Measurements from ENCODE around the gene ZBTB20. TPM values are rescaled to one million over a fixed set of nuclear protein-coding genes. Genes with fewer than 3 reads are reported as not detected.

Gene ZBTB20
- total and polyA plus RNA-seq, 4 donors, result 3.1 to 57.4 (median 29.3) TPM

GRCh38 chr3:114553949-114554593 lies 593.0 kb downstream of the ZBTB20 start:
- Histone ChIP-seq H3K27me3 (ENCODE audit: control insufficient read depth, insufficient read depth, low read length) (no peaks in the 10 kb centered on the region), H3K4me3 (ENCODE audit: low read depth, low read length) (no peak overlapping the region), H3K4me1 (ENCODE audit: control insufficient read depth, insufficient read depth, low read length) (no peaks in the 10 kb centered on the region), H3K9me3 (ENCODE audit: control insufficient read depth, insufficient read depth, low read length) (no peaks in the 10 kb centered on the region), H3K36me3 (ENCODE audit: control insufficient read depth, insufficient read depth, low read length) (no peaks in the 10 kb centered on the region), H3K27ac (ENCODE audit: low read depth, low read length) (no peak overlapping the region)
- no peak for DNase-seq (ENCODE audit: low read depth in 4 of 6, low spot score in 6 of 6)
- no CpG with 5 or more reads among the region's 3 CpGs for WGBS (ENCODE audit: insufficient coverage)

DNA sequence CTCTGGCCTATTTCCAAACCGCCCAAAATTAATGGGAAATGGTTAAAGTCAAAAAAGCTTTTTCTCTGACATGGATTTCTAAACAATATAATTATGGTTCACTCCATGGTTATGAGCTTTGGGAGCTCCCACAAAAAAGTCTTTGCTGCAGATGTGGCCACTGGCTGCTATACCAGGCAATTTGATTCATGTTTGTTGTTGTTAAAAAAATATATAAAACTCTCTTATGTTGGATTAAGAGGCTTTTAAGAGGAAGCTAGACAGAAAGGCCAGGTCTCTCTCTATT lies 594.6 kb downstream of the ZBTB20 start:
- no peaks in the 10 kb centered on the region for H3K4me1 ChIP-seq (ENCODE audit: control insufficient read depth, insufficient read depth, low read length)
- no peak for DNase-seq (ENCODE audit: low read depth in 4 of 6, low spot score in 6 of 6)
- no peaks in the 10 kb centered on the region for H3K36me3 ChIP-seq (ENCODE audit: control insufficient read depth, insufficient read depth, low read length)
- H3K9me3 ChIP-seq (ENCODE audit: control insufficient read depth, insufficient read depth, low read length), result no peaks in the 10 kb centered on the region
- H3K27me3 ChIP-seq (ENCODE audit: control insufficient read depth, insufficient read depth, low read length), result no peaks in the 10 kb centered on the region
- no CpG with 5 or more reads among the region's 1 CpG for WGBS (ENCODE audit: insufficient coverage)
- no peak overlapping the region for H3K4me3 ChIP-seq (ENCODE audit: low read depth, low read length)
- no peak overlapping the region for H3K27ac ChIP-seq (ENCODE audit: low read depth, low read length)

DNA sequence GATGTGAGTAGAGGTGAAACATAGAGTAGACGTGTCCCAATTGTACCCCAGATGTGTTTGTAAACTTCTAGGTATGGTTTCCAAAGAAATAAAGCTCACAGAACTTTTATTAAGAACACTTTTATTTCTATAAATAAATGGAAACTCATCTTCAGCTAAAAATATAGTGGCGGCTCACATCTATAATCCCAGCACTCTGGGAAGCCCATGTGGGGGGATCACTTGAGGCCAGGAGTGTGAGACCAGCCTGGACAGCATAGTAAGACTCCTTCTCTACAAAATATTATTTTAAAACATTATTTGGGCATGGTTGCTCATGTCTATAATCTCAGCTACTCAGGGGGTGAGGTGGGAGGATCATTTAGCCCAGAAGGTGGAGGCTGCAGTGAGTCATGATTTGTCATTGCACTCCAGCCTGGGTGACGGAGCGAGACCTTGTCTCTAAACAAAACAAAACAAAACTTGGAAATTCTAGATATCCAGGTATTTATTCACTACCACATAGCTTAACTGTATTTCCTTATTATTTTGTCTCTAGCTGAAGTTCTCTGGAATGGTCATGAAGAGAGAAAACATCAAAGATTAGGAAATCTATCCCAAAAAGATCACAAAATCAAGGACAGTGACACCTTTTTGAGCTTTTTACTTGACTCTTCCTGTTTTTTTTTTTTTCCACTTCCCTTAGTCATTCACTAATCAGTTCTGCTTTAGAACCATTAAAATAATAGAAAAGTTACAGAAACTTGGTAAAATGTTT lies 595.1 kb downstream of the ZBTB20 start:
- Histone ChIP-seq H3K27me3 (ENCODE audit: control insufficient read depth, insufficient read depth, low read length) (no peaks in the 10 kb centered on the region), H3K4me3 (ENCODE audit: low read depth, low read length) (no peak overlapping the region), H3K27ac (ENCODE audit: low read depth, low read length) (no peak overlapping the region), H3K9me3 (ENCODE audit: control insufficient read depth, insufficient read depth, low read length) (no peaks in the 10 kb centered on the region), H3K4me1 (ENCODE audit: control insufficient read depth, insufficient read depth, low read length) (no peaks in the 10 kb centered on the region), H3K36me3 (ENCODE audit: control insufficient read depth, insufficient read depth, low read length) (no peaks in the 10 kb centered on the region)
- no CpG with 5 or more reads among the region's 4 CpGs for WGBS (ENCODE audit: insufficient coverage)
- no peak for DNase-seq (ENCODE audit: low read depth in 4 of 6, low spot score in 6 of 6)

DNA sequence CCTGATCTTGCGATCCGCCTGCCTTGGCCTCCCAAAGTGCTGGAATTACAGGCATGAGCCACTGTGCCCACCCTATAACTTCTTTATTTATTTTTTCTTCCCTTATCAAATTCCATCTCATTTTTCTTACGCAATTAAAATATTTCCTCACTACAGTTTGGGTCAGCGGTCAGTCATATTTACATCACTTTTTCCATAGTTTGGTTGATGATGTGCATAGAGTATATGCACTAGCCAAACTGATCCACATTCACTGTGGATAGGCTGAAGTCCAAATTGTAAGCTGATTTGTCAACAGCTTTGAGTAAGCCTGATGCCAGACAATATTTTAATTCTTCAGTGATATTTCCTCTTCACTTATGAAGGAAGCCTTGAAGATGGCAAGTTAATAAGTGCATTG lies 596.9 kb downstream of the ZBTB20 start:
- no CpG with 5 or more reads among the region's 4 CpGs for WGBS (ENCODE audit: insufficient coverage)
- no peak for DNase-seq (ENCODE audit: low read depth in 4 of 6, low spot score in 6 of 6)
- Histone ChIP-seq H3K4me3 (ENCODE audit: low read depth, low read length) (no peak overlapping the region), H3K9me3 (ENCODE audit: control insufficient read depth, insufficient read depth, low read length) (no peaks in the 10 kb centered on the region), H3K27ac (ENCODE audit: low read depth, low read length) (no peak overlapping the region), H3K27me3 (ENCODE audit: control insufficient read depth, insufficient read depth, low read length) (no peaks in the 10 kb centered on the region), H3K36me3 (ENCODE audit: control insufficient read depth, insufficient read depth, low read length) (no peaks in the 10 kb centered on the region), H3K4me1 (ENCODE audit: control insufficient read depth, insufficient read depth, low read length) (no peaks in the 10 kb centered on the region)

- H3K27ac ChIP-seq (ENCODE audit: low read depth, low read length), result no peak overlapping the region
- no peaks in the 10 kb centered on the region for H3K4me1 ChIP-seq (ENCODE audit: control insufficient read depth, insufficient read depth, low read length)
- H3K4me3 ChIP-seq (ENCODE audit: low read depth, low read length), result no peak overlapping the region
- no peak for DNase-seq (ENCODE audit: low read depth in 4 of 6, low spot score in 6 of 6)
- H3K27me3 ChIP-seq (ENCODE audit: control insufficient read depth, insufficient read depth, low read length), result no peaks in the 10 kb centered on the region
- H3K36me3 ChIP-seq (ENCODE audit: control insufficient read depth, insufficient read depth, low read length), result no peaks in the 10 kb centered on the region
- WGBS (ENCODE audit: insufficient coverage), result 100% methylated on average over 1 of the region's 1 CpG
- H3K9me3 ChIP-seq (ENCODE audit: control insufficient read depth, insufficient read depth, low read length), result no peaks in the 10 kb centered on the region
Observed at GRCh38 chr3:114545193-114545592, 601.9 kb downstream of the ZBTB20 start.

GRCh38 chr3:114542359-114542758 lies 604.7 kb downstream of the ZBTB20 start:
- 11% methylated on average over 1 of the region's 1 CpG for WGBS (ENCODE audit: insufficient coverage)
- Histone ChIP-seq H3K4me1 (ENCODE audit: control insufficient read depth, insufficient read depth, low read length) (no peaks in the 10 kb centered on the region), H3K4me3 (ENCODE audit: low read depth, low read length) (no peak overlapping the region), H3K27ac (ENCODE audit: low read depth, low read length) (no peak overlapping the region), H3K36me3 (ENCODE audit: control insufficient read depth, insufficient read depth, low read length) (no peaks in the 10 kb centered on the region), H3K9me3 (ENCODE audit: control insufficient read depth, insufficient read depth, low read length) (no peaks in the 10 kb centered on the region), H3K27me3 (ENCODE audit: control insufficient read depth, insufficient read depth, low read length) (no peaks in the 10 kb centered on the region)
- peak in 1 of 6 donors; percentile 14 for DNase-seq (ENCODE audit: low read depth in 4 of 6, low spot score in 6 of 6)

GRCh38 chr3:114539525-114539924 lies 607.6 kb downstream of the ZBTB20 start:
- no peaks in the 10 kb centered on the region for H3K4me1 ChIP-seq (ENCODE audit: control insufficient read depth, insufficient read depth, low read length)
- WGBS (ENCODE audit: insufficient coverage), result 79% methylated on average over 4 of the region's 5 CpGs

GRCh38 chr3:114538211-114538610 lies 608.9 kb downstream of the ZBTB20 start:
- no CpG with 5 or more reads among the region's 2 CpGs for WGBS (ENCODE audit: insufficient coverage)

More at GRCh38 chr3:114539525-114539924, 607.6 kb downstream of the ZBTB20 start:
- no peak overlapping the region for H3K4me3 ChIP-seq (ENCODE audit: low read depth, low read length)
- DNase-seq (ENCODE audit: low read depth in 4 of 6, low spot score in 6 of 6), result no peak
- H3K36me3 ChIP-seq (ENCODE audit: control insufficient read depth, insufficient read depth, low read length), result no peaks in the 10 kb centered on the region
- H3K27me3 ChIP-seq (ENCODE audit: control insufficient read depth, insufficient read depth, low read length), result no peaks in the 10 kb centered on the region
- no peak overlapping the region for H3K27ac ChIP-seq (ENCODE audit: low read depth, low read length)
- H3K9me3 ChIP-seq (ENCODE audit: control insufficient read depth, insufficient read depth, low read length), result no peaks in the 10 kb centered on the region

DNA sequence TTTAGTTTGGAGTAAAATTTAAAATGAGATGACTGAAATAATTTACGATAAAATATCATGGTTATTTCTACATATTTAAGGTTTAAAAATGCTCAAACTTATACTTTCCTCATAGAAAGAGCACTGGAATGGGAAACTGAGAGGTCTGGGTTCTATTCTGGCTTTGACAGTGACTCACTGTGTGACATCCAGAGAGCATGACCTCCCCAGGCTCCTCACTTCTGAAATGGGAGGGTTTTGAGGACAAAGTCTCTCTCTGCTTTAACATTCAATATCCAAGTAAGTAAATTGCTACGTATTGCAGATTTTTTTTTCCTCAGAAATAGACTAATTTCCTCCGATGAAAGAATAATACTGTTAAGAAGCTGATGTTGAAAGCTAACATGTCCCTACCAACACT lies 618.6 kb downstream of the ZBTB20 start:
- no CpG with 5 or more reads among the region's 3 CpGs for WGBS (ENCODE audit: insufficient coverage)
- no peak for DNase-seq (ENCODE audit: low read depth in 4 of 6, low spot score in 6 of 6)
- Histone ChIP-seq H3K9me3 (ENCODE audit: control insufficient read depth, insufficient read depth, low read length) (no peaks in the 10 kb centered on the region), H3K4me1 (ENCODE audit: control insufficient read depth, insufficient read depth, low read length) (no peaks in the 10 kb centered on the region), H3K27me3 (ENCODE audit: control insufficient read depth, insufficient read depth, low read length) (no peaks in the 10 kb centered on the region), H3K27ac (ENCODE audit: low read depth, low read length) (no peak overlapping the region), H3K36me3 (ENCODE audit: control insufficient read depth, insufficient read depth, low read length) (no peaks in the 10 kb centered on the region), H3K4me3 (ENCODE audit: low read depth, low read length) (no peak overlapping the region)

More at GRCh38 chr3:114538211-114538610, 608.9 kb downstream of the ZBTB20 start:
- H3K27ac ChIP-seq (ENCODE audit: low read depth, low read length), result no peak overlapping the region
- DNase-seq (ENCODE audit: low read depth in 4 of 6, low spot score in 6 of 6), result no peak
- H3K27me3 ChIP-seq (ENCODE audit: control insufficient read depth, insufficient read depth, low read length), result no peaks in the 10 kb centered on the region
- H3K4me3 ChIP-seq (ENCODE audit: low read depth, low read length), result no peak overlapping the region
- H3K36me3 ChIP-seq (ENCODE audit: control insufficient read depth, insufficient read depth, low read length), result no peaks in the 10 kb centered on the region
- no peaks in the 10 kb centered on the region for H3K9me3 ChIP-seq (ENCODE audit: control insufficient read depth, insufficient read depth, low read length)
- no peaks in the 10 kb centered on the region for H3K4me1 ChIP-seq (ENCODE audit: control insufficient read depth, insufficient read depth, low read length)

- H3K36me3 ChIP-seq (ENCODE audit: control insufficient read depth, insufficient read depth, low read length), result no peaks in the 10 kb centered on the region
- WGBS (ENCODE audit: insufficient coverage), result no CpG with 5 or more reads among the region's 1 CpG
- H3K4me1 ChIP-seq (ENCODE audit: control insufficient read depth, insufficient read depth, low read length), result no peaks in the 10 kb centered on the region
- H3K27me3 ChIP-seq (ENCODE audit: control insufficient read depth, insufficient read depth, low read length), result no peaks in the 10 kb centered on the region
- H3K9me3 ChIP-seq (ENCODE audit: control insufficient read depth, insufficient read depth, low read length), result no peaks in the 10 kb centered on the region
- DNase-seq (ENCODE audit: low read depth in 4 of 6, low spot score in 6 of 6), result no peak
- no peak overlapping the region for H3K27ac ChIP-seq (ENCODE audit: low read depth, low read length)
- no peak overlapping the region for H3K4me3 ChIP-seq (ENCODE audit: low read depth, low read length)
Observed at GRCh38 chr3:114527036-114527644, 619.9 kb downstream of the ZBTB20 start.

All from spinal cord (tissue), 10 donors.